ENCODE measurements around the gene PIBF1. TPM values are rescaled to one million over a fixed set of nuclear protein-coding genes. Genes with fewer than 3 reads are reported as not detected.

Gene PIBF1
- total and polyA plus RNA-seq, 2 of the 4 experiments (the other 2 are of a cell fraction), result 5.1 to 13.3 TPM

GRCh38 chr13:73038064-73038463 lies 256.1 kb downstream of the PIBF1 start:
- dilution Hi-C loops (cut with HindIII; ENCODE audit: low sequenced_read_pairs, unreplicated experiment), result no loop called here
- CTCF ChIA-PET, result interaction anchor here (0.7 kb wide), 1 partner anchor 15 kb away, joined by 3 read pairs; no protein-coding TSS in a partner anchor
- no peak overlapping the region for H2AK9ac ChIP-seq (replicated peaks; ENCODE audit: low read depth, low read length, poor library complexity)

More at GRCh38 chr13:73038064-73038463, 256.1 kb downstream of the PIBF1 start:
- Histone ChIP-seq H2AFZ (replicated peaks; ENCODE audit: low read length, poor library complexity) (no peak overlapping the region), H3K36me3 (ENCODE audit: control insufficient read depth, insufficient read depth, low read length) (no peaks in the 10 kb centered on the region), H2BK120ac (ENCODE audit: low read depth, low read length) (no peak overlapping the region), H3K23ac (ENCODE audit: low read depth, low read length) (no peak overlapping the region), H3K56ac (ENCODE audit: extremely low read depth, insufficient read depth, low read length) (no peak overlapping the region), H3K4me2 (ENCODE audit: low read depth, low read length) (no peak overlapping the region), H2BK20ac (ENCODE audit: low read depth, low read length) (no peak overlapping the region), H3K79me1 (ENCODE audit: low read depth in 1 of 2, low read length in 2 of 2) (no peaks in the 10 kb centered on the region), H2BK15ac (ENCODE audit: low read depth, low read length) (no peak overlapping the region), H3K4me1 (ENCODE audit: control insufficient read depth, insufficient read depth, low read length) (no peaks in the 10 kb centered on the region), H4K8ac (ENCODE audit: low read depth in 2 of 2, low read length in 2 of 2) (no peak overlapping the region), H4K20me1 (ENCODE audit: insufficient read depth, low read length) (no peaks in the 10 kb centered on the region), H2BK5ac (ENCODE audit: low read depth, low read length, poor library complexity, severe bottlenecking) (no peak overlapping the region), H3K9me3 (ENCODE audit: control insufficient read depth, insufficient read depth, low read length) (no peaks in the 10 kb centered on the region), H3K14ac (replicated peaks; ENCODE audit: low read depth, low read length) (no peak overlapping the region), H3K27ac (ENCODE audit: insufficient read depth, low read length) (no peak overlapping the region), H3K9me1 (ENCODE audit: insufficient read depth, low read length) (no peaks in the 10 kb centered on the region), H3K27me3 (ENCODE audit: control insufficient read depth, insufficient read depth, low read length) (no peaks in the 10 kb centered on the region), H3K9ac (ENCODE audit: low read depth, low read length) (no peak overlapping the region), H4K5ac (ENCODE audit: low read depth, low read length) (no peak overlapping the region), H2AK5ac (ENCODE audit: low read depth, low read length) (no peak overlapping the region), H3K4me3 (ENCODE audit: insufficient read depth, low read depth, low read length) (no peak overlapping the region), H3K4ac (ENCODE audit: low read depth, low read length) (no peak overlapping the region), H4K91ac (ENCODE audit: insufficient read depth, low read depth, low read length) (no peak overlapping the region), H3K18ac (ENCODE audit: low read depth, low read length) (no peak overlapping the region)
- TF ChIP-seq CHD1 (IDR thresholded peaks at IDR 0.05; ENCODE audit: low read depth, low read length) (no peak), RCOR1 (IDR thresholded peaks at IDR 0.05; ENCODE audit: insufficient replicate concordance, low read length) (no peak), CEBPB (IDR thresholded peaks at IDR 0.05; ENCODE audit: low read depth, low read length) (no peak), POLR2A (IDR thresholded peaks at IDR 0.05; ENCODE audit: low read depth, low read length) (no peak), BHLHE40 (IDR thresholded peaks at IDR 0.05; ENCODE audit: low read depth, low read length) (no peak), USF2 (IDR thresholded peaks at IDR 0.05; ENCODE audit: low read depth, low read length) (no peak)
- BruUV-seq (replicated peaks), result no TSS peak
- DNase-seq (no peak), ATAC-seq (ENCODE audit: low read depth) (no peak)
- in situ Hi-C loops (cut with MboI; ENCODE audit: low sequenced_read_pairs) (no loop called here), intact Hi-C loops (cut with micrococcal nuclease) (no loop called here)
- POLR2A ChIA-PET (ENCODE audit: unreplicated experiment), result no interaction called here

Measured in IMR-90 (cell line).